Endometrium (tissue), 2 donors: Measurements from ENCODE around the gene HECTD2.
"Not testable (repeated sequence)": the region's sequence is repeated elsewhere in the genome, so short reads cannot be mapped to it uniquely, and the experiment has no call there.

Source experiments
- FAIRE-seq: peaks from 2 replicates; lab custom pipeline; 2012; peaks lifted over from hg19 to GRCh38; lab: Jason Lieb, UNC
- donor health status: control.
- donor health status: control.

The HECTD2 gene

GRCh38 chr10:91412354-91413087, 2.4 kb downstream of the HECTD2 start:
- no peak for FAIRE-seq

- no peak for FAIRE-seq
Measured at GRCh38 chr10:91415816-91416215, 5.7 kb downstream of the HECTD2 start.

GRCh38 chr10:91416339-91416855, 6.3 kb downstream of the HECTD2 start:
- FAIRE-seq, result no peak

GRCh38 chr10:91418416-91418815, 8.3 kb downstream of the HECTD2 start:
- no peak for FAIRE-seq

GRCh38 chr10:91420868-91421267, 10.7 kb downstream of the HECTD2 start:
- FAIRE-seq, result no peak

- no peak for FAIRE-seq
Measured at GRCh38 chr10:91422915-91423314, 12.8 kb downstream of the HECTD2 start.

- FAIRE-seq, result no peak
Measured at GRCh38 chr10:91424016-91424415, 13.9 kb downstream of the HECTD2 start.

- no peak for FAIRE-seq
Measured at GRCh38 chr10:91432175-91432574, 22.0 kb downstream of the HECTD2 start.

- no peak for FAIRE-seq
Measured at GRCh38 chr10:91433620-91434019, 23.5 kb downstream of the HECTD2 start.

- FAIRE-seq, result no peak
Measured at GRCh38 chr10:91434041-91434440, 23.9 kb downstream of the HECTD2 start.

- FAIRE-seq, result no peak
Measured at GRCh38 chr10:91435241-91435640, 25.1 kb downstream of the HECTD2 start.

GRCh38 chr10:91438228-91438627, 28.1 kb downstream of the HECTD2 start:
- FAIRE-seq, result not testable (repeated sequence)

GRCh38 chr10:91444211-91445182, 34.4 kb downstream of the HECTD2 start:
- no peak for FAIRE-seq

GRCh38 chr10:91452063-91452462, 41.9 kb downstream of the HECTD2 start:
- no peak for FAIRE-seq

GRCh38 chr10:91453535-91453934, 43.4 kb downstream of the HECTD2 start:
- FAIRE-seq, result no peak

- not testable (repeated sequence) for FAIRE-seq
Measured at GRCh38 chr10:91455135-91455534, 45.0 kb downstream of the HECTD2 start.

- no peak for FAIRE-seq
Measured at GRCh38 chr10:91460681-91461080, 50.5 kb downstream of the HECTD2 start.

GRCh38 chr10:91462423-91462822, 52.3 kb downstream of the HECTD2 start:
- FAIRE-seq, result no peak

GRCh38 chr10:91464500-91464899, 54.4 kb downstream of the HECTD2 start:
- no peak for FAIRE-seq

- no peak for FAIRE-seq
Measured at GRCh38 chr10:91465261-91465660, 55.1 kb downstream of the HECTD2 start.

GRCh38 chr10:91467114-91467513, 57.0 kb downstream of the HECTD2 start:
- FAIRE-seq, result no peak

GRCh38 chr10:91471602-91472001, 61.5 kb downstream of the HECTD2 start:
- FAIRE-seq, result no peak

GRCh38 chr10:91472911-91473310, 62.8 kb downstream of the HECTD2 start:
- FAIRE-seq, result no peak
